HG03565 (cell line): ENCODE results near the gene TPST2.

Experiments used
- ATAC-seq: cut with Tn5 transposase; IDR thresholded peaks from one replicate; pipeline ENCODE4 v1.9.1; 2021; ENCODE audit warnings: mild to moderate bottlenecking, moderate library complexity; ENCODE audit not compliant: unreplicated experiment

TPST2 gene

DNA sequence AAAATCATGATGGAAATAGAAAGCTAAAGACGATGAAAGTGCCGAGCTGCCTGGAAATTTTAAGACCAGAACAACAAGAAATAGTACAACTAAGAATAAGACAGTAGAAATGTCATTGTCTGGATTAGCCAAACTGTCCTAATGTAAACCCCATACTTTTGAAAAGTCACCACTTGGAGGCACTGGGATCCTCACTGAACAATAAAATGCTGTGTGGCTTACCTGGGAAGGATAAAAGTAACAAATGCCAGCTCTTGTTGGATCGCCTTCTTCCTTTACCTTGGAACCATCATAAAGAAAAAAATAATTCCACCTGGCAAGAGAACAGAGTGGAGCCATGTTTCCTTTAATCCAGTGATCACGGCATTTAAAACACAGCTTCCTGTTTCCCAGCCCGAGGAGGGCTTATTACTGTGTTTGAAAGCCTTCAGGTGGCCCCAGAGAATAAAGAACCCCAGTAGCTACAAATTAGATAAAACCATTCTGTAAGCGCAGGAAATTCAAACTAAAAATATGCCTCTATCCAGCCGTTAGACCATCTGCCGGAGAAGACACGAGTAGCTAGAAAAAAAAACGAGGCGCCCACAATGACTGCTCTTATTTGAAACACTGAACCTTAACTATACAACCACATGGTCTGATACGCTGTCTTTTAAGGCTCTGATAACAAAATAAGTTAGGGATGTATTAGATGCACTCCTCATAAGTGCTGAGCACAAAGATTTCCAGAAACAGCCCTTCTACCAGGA is 110.7 kb downstream of the TPST2 start:
- ATAC-seq, result no peak

DNA sequence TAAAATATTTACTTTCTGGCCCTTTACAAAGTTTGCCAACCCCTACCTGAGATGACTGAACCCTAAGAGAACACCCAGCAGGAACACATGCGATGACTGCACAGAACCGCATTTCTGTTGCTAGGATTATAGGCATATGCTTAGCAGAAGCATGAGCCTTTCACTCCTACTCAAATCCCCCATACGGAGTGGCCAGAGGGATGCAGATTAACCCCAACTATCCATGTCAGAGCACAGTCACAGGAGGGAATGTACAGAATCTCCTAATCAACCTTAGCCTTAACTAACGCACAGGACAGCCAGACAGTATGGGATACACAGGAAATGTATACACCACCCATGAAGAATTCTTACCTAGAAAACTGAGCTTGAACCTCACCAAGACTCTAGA is 112.6 kb downstream of the TPST2 start:
- ATAC-seq, result no peak

DNA sequence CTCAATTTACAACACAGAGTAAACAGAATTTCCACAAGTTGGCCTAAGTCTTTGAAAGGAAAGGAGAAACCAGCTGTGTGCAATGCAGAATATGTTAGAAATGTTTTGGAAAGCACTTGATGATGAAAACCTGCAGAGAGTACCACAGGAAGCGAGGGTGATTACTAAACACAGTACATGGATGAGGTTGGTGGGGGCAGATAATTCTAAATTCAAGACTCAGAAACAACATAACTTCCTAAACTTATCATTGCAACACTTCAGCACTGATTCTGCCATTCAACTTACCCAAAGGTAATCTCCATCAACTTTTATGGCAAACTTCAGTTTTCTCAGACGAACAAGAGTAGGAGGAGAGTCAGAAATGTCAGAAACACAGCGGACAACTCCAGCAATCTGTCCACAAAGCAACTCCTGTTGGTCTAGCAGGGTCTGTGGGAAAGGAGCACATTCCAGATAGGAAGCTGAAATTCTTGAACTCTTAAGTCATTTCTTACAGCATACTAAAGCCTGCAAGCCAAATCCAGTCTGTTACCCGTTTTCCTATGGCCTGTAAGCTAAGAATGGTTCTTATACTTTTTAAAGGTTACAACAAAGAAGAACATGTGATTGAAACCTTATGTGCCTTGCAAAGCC is 113.1 kb downstream of the TPST2 start:
- ATAC-seq, result no peak

DNA sequence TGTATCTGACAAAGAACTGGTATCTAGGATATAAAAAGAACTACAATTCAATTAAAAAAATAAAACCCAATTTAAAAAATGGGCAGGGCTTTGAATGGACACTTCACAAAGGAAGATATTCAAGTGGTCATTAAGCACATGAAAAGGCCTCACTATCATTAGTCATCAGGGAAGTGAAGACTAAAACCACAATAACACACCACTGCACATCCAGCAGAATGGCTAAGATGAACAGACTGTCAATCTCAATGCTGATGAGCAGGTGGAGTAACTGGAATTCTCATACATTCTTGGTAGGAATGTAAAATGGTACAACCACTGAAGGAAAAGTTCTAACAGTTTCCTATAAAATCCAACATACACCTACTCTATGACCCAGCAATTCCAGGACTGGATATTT is 115.2 kb downstream of the TPST2 start:
- ATAC-seq, result no peak
